ENCODE measurements around the gene KMT2C. TPM values are rescaled to one million over a fixed set of nuclear protein-coding genes. Genes with fewer than 3 reads are reported as not detected.
"Not testable (repeated sequence)": the region's sequence is repeated elsewhere in the genome, so short reads cannot be mapped to it uniquely, and the experiment has no call there.

KMT2C gene
- total RNA-seq, 1 donor: 36.2 TPM

- no peak for TF ChIP-seq CTCF (IDR thresholded peaks at IDR 0.05; ENCODE audit: extremely low read depth, low read depth, low read length)
- Histone ChIP-seq H3K27me3 (ENCODE audit: insufficient read depth, low read length) (no peaks in the 10 kb centered on the region), H3K36me3 (ENCODE audit: insufficient read depth, low read length) (no peaks in the 10 kb centered on the region), H3K79me2 (ENCODE audit: insufficient read depth, low read length) (no peaks in the 10 kb centered on the region), H3K27ac (ENCODE audit: low read depth, low read length) (no peak overlapping the region), H3K4me3 (ENCODE audit: insufficient read depth, low read length) (no peak overlapping the region), H4K20me1 (ENCODE audit: insufficient read depth, low read length) (no peaks in the 10 kb centered on the region), H2AFZ (ENCODE audit: low read length) (no peak overlapping the region), H3K9me3 (ENCODE audit: low read depth, low read length) (no peaks in the 10 kb centered on the region), H3K4me2 (ENCODE audit: insufficient read depth, low read length) (no peak overlapping the region), H3K4me1 (ENCODE audit: insufficient read depth, low read length) (no peaks in the 10 kb centered on the region)
- no peak for DNase-seq (ENCODE audit: insufficient read length, low spot score, missing footprints)
Observed at GRCh38 chr7:152443586-152443985, 7.8 kb upstream of the KMT2C start.

- Histone ChIP-seq H3K79me2 (ENCODE audit: insufficient read depth, low read length) (no peaks in the 10 kb centered on the region), H3K4me1 (ENCODE audit: insufficient read depth, low read length) (no peaks in the 10 kb centered on the region), H3K4me2 (ENCODE audit: insufficient read depth, low read length) (no peak overlapping the region), H3K36me3 (ENCODE audit: insufficient read depth, low read length) (no peaks in the 10 kb centered on the region), H3K9me3 (ENCODE audit: low read depth, low read length) (no peaks in the 10 kb centered on the region), H3K27me3 (ENCODE audit: insufficient read depth, low read length) (no peaks in the 10 kb centered on the region), H4K20me1 (ENCODE audit: insufficient read depth, low read length) (no peaks in the 10 kb centered on the region), H3K27ac (ENCODE audit: low read depth, low read length) (no peak overlapping the region), H2AFZ (ENCODE audit: low read length) (no peak overlapping the region), H3K4me3 (ENCODE audit: insufficient read depth, low read length) (no peak overlapping the region)
- no peak for TF ChIP-seq CTCF (IDR thresholded peaks at IDR 0.05; ENCODE audit: extremely low read depth, low read depth, low read length)
- no peak for DNase-seq (ENCODE audit: insufficient read length, low spot score, missing footprints)
Observed at GRCh38 chr7:152442330-152442835, 6.6 kb upstream of the KMT2C start.

- not testable (repeated sequence) for H3K36me3 ChIP-seq (ENCODE audit: insufficient read depth, low read length); H3K4me2 ChIP-seq (ENCODE audit: insufficient read depth, low read length); DNase-seq (ENCODE audit: insufficient read length, low spot score, missing footprints); H3K9me3 ChIP-seq (ENCODE audit: low read depth, low read length); H3K4me1 ChIP-seq (ENCODE audit: insufficient read depth, low read length); H3K4me3 ChIP-seq (ENCODE audit: insufficient read depth, low read length); H2AFZ ChIP-seq (ENCODE audit: low read length); H3K27me3 ChIP-seq (ENCODE audit: insufficient read depth, low read length); H3K27ac ChIP-seq (ENCODE audit: low read depth, low read length); H3K79me2 ChIP-seq (ENCODE audit: insufficient read depth, low read length); H4K20me1 ChIP-seq (ENCODE audit: insufficient read depth, low read length)
Observed at GRCh38 chr7:152441810-152442209, 6.0 kb upstream of the KMT2C start.

- H3K9me3 ChIP-seq (ENCODE audit: low read depth, low read length); H3K4me2 ChIP-seq (ENCODE audit: insufficient read depth, low read length); H2AFZ ChIP-seq (ENCODE audit: low read length); H3K36me3 ChIP-seq (ENCODE audit: insufficient read depth, low read length); H3K79me2 ChIP-seq (ENCODE audit: insufficient read depth, low read length); H3K4me1 ChIP-seq (ENCODE audit: insufficient read depth, low read length); H3K27ac ChIP-seq (ENCODE audit: low read depth, low read length); H3K4me3 ChIP-seq (ENCODE audit: insufficient read depth, low read length); DNase-seq (ENCODE audit: insufficient read length, low spot score, missing footprints); H4K20me1 ChIP-seq (ENCODE audit: insufficient read depth, low read length); H3K27me3 ChIP-seq (ENCODE audit: insufficient read depth, low read length): not testable (repeated sequence)
Observed at GRCh38 chr7:152441168-152441567, 5.4 kb upstream of the KMT2C start.

- H3K27me3 ChIP-seq (ENCODE audit: insufficient read depth, low read length); H3K4me3 ChIP-seq (ENCODE audit: insufficient read depth, low read length); DNase-seq (ENCODE audit: insufficient read length, low spot score, missing footprints); H3K9me3 ChIP-seq (ENCODE audit: low read depth, low read length); H3K36me3 ChIP-seq (ENCODE audit: insufficient read depth, low read length); H3K27ac ChIP-seq (ENCODE audit: low read depth, low read length); H3K4me2 ChIP-seq (ENCODE audit: insufficient read depth, low read length): not testable (repeated sequence)
- Histone ChIP-seq H3K79me2 (ENCODE audit: insufficient read depth, low read length) (peaks cover 19% of the 10 kb centered on the region), H2AFZ (ENCODE audit: low read length) (peak overlapping the region; percentile 72), H4K20me1 (ENCODE audit: insufficient read depth, low read length) (peaks cover 16% of the 10 kb centered on the region), H3K4me1 (ENCODE audit: insufficient read depth, low read length) (peaks cover 11% of the 10 kb centered on the region)
Observed at GRCh38 chr7:152438017-152438416, 2.2 kb upstream of the KMT2C start.

GRCh38 chr7:152436931-152437575, 1.2 kb upstream of the KMT2C start:
- peaks cover 11% of the 10 kb centered on the region for H3K4me1 ChIP-seq (ENCODE audit: insufficient read depth, low read length)
- peaks cover 29% of the 10 kb centered on the region for H3K79me2 ChIP-seq (ENCODE audit: insufficient read depth, low read length)
- peak overlapping the region; percentile 77 for H3K4me2 ChIP-seq (ENCODE audit: insufficient read depth, low read length)
- not testable (repeated sequence) for DNase-seq (ENCODE audit: insufficient read length, low spot score, missing footprints); H3K9me3 ChIP-seq (ENCODE audit: low read depth, low read length); H3K36me3 ChIP-seq (ENCODE audit: insufficient read depth, low read length); H3K27me3 ChIP-seq (ENCODE audit: insufficient read depth, low read length)
- peak overlapping the region; percentile 76 for H3K4me3 ChIP-seq (ENCODE audit: insufficient read depth, low read length)
- peak overlapping the region; percentile 90 for H3K27ac ChIP-seq (ENCODE audit: low read depth, low read length)
- peaks cover 16% of the 10 kb centered on the region for H4K20me1 ChIP-seq (ENCODE audit: insufficient read depth, low read length)
- peak overlapping the region; percentile 81 for H2AFZ ChIP-seq (ENCODE audit: low read length)
